WTC11 (cell line): ENCODE data around the gene DCTPP1.

Source experiments
- ATF3 ChIP-seq: sonication (generic); formaldehyde crosslinking; conservative IDR thresholded peaks from 2 replicates; pipeline ENCODE4 v1.8.1; 2022; ENCODE audit warnings: mild to moderate bottlenecking, missing genetic modification reagents
- CTCF ChIP-seq: fragments of 200-600 bp; IDR thresholded peaks from 2 replicates; pipeline ENCODE4 v1.8.0; 2022; ENCODE audit warnings: antibody characterized with exemption
- ESRRA ChIP-seq: sonication (generic); formaldehyde crosslinking; IDR thresholded peaks from 2 replicates; pipeline ENCODE4 v1.8.1; 2022; ENCODE audit warnings: mild to moderate bottlenecking, missing genetic modification reagents, borderline replicate concordance
- FOXK1 ChIP-seq: sonication (generic); formaldehyde crosslinking; IDR thresholded peaks from 2 replicates; pipeline ENCODE4 v1.8.0; 2022; ENCODE audit warnings: mild to moderate bottlenecking, moderate library complexity, missing genetic modification reagents
- RELA ChIP-seq: sonication (generic); formaldehyde crosslinking; IDR thresholded peaks from 2 replicates; pipeline ENCODE4 v1.8.1; 2022; ENCODE audit warnings: missing genetic modification reagents, mild to moderate bottlenecking, borderline replicate concordance
- TCF7 ChIP-seq: sonication (generic); formaldehyde crosslinking; IDR thresholded peaks from 2 replicates; pipeline ENCODE4 v1.8.0; 2022; ENCODE audit warnings: mild to moderate bottlenecking, low read depth, missing genetic modification reagents, moderate library complexity
- ZNF423 ChIP-seq: fragments of 250-450 bp; sonication (Bioruptor Pico); IDR thresholded peaks from 2 replicates; pipeline ENCODE4 v2.1.2; 2022; ENCODE audit warnings: mild to moderate bottlenecking, moderate library complexity
- TF ChIP-seq, protein P1 (sequence below): sonication (generic); formaldehyde crosslinking; IDR thresholded peaks from 2 replicates; pipeline ENCODE4 v1.8.1; 2023; ENCODE audit warnings: mild to moderate bottlenecking, missing genetic modification reagents, moderate library complexity
- TF ChIP-seq, protein P2 (sequence below): sonication (generic); formaldehyde crosslinking; IDR thresholded peaks from 2 replicates; pipeline ENCODE4 v1.8.0; 2022; ENCODE audit warnings: mild to moderate bottlenecking, missing genetic modification reagents
- TF ChIP-seq, protein P3 (sequence below): sonication (generic); formaldehyde crosslinking; IDR thresholded peaks from 2 replicates; pipeline ENCODE4 v1.8.1; 2022; ENCODE audit warnings: mild to moderate bottlenecking, moderate library complexity, missing genetic modification reagents

- TF ChIP-seq CTCF (no peak), ZNF423 (CRISPR knock-in tag) (no peak), RELA (no peak), ESRRA (CRISPR knock-in tag) (no peak), ATF3 (CRISPR knock-in tag) (no peak), FOXK1 (CRISPR knock-in tag) (no peak), TCF7 (CRISPR knock-in tag) (no peak)
- TF ChIP-seq, protein P1, sequence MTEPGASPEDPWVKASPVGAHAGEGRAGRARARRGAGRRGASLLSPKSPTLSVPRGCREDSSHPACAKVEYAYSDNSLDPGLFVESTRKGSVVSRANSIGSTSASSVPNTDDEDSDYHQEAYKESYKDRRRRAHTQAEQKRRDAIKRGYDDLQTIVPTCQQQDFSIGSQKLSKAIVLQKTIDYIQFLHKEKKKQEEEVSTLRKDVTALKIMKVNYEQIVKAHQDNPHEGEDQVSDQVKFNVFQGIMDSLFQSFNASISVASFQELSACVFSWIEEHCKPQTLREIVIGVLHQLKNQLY, result no peak
- TF ChIP-seq, protein P2, sequence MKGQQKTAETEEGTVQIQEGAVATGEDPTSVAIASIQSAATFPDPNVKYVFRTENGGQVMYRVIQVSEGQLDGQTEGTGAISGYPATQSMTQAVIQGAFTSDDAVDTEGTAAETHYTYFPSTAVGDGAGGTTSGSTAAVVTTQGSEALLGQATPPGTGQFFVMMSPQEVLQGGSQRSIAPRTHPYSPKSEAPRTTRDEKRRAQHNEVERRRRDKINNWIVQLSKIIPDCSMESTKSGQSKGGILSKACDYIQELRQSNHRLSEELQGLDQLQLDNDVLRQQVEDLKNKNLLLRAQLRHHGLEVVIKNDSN (CRISPR knock-in tag), result no peak
- TF ChIP-seq, protein P3, sequence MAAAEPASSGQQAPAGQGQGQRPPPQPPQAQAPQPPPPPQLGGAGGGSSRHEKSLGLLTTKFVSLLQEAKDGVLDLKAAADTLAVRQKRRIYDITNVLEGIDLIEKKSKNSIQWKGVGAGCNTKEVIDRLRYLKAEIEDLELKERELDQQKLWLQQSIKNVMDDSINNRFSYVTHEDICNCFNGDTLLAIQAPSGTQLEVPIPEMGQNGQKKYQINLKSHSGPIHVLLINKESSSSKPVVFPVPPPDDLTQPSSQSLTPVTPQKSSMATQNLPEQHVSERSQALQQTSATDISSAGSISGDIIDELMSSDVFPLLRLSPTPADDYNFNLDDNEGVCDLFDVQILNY (CRISPR knock-in tag), result no peak
These were observed 17.8 kb upstream of the DCTPP1 start for GRCh38 chr16:30447512-30448226.
